ENCODE data around the gene KNCN.

Gene KNCN

GRCh38 chr1:46539972-46540371 is 11.5 kb downstream of the KNCN start:
- FAIRE-seq = no peak

GRCh38 chr1:46538147-46538546 is 13.3 kb downstream of the KNCN start:
- no peak for FAIRE-seq

- no peak for FAIRE-seq
These were observed 13.8 kb downstream of the KNCN start for GRCh38 chr1:46537651-46538050.

- no peak for FAIRE-seq
These were observed 14.9 kb downstream of the KNCN start for GRCh38 chr1:46536527-46536926.

GRCh38 chr1:46535063-46535462 is 16.4 kb downstream of the KNCN start:
- no peak for FAIRE-seq

GRCh38 chr1:46533179-46533864 is 18.1 kb downstream of the KNCN start:
- no peak for FAIRE-seq

- no peak for FAIRE-seq
These were observed 18.8 kb downstream of the KNCN start for GRCh38 chr1:46532498-46533178.

GRCh38 chr1:46532095-46532494 is 19.4 kb downstream of the KNCN start:
- FAIRE-seq = no peak

- no peak for FAIRE-seq
These were observed 20.5 kb downstream of the KNCN start for GRCh38 chr1:46530791-46531409.

- FAIRE-seq = no peak
These were observed 21.1 kb downstream of the KNCN start for GRCh38 chr1:46530311-46530710.

GRCh38 chr1:46529031-46529630 is 22.3 kb downstream of the KNCN start:
- no peak for FAIRE-seq

- no peak for FAIRE-seq
These were observed 23.0 kb downstream of the KNCN start for GRCh38 chr1:46528297-46528955.

GRCh38 chr1:46527474-46528296 is 23.8 kb downstream of the KNCN start:
- no peak for FAIRE-seq

GRCh38 chr1:46526691-46527291 is 24.7 kb downstream of the KNCN start:
- no peak for FAIRE-seq

GRCh38 chr1:46526013-46526690 is 25.3 kb downstream of the KNCN start:
- FAIRE-seq = no peak

GRCh38 chr1:46525253-46525983 is 26.0 kb downstream of the KNCN start:
- no peak for FAIRE-seq

GRCh38 chr1:46524843-46525242 is 26.6 kb downstream of the KNCN start:
- FAIRE-seq = no peak

- FAIRE-seq = no peak
These were observed 27.7 kb downstream of the KNCN start for GRCh38 chr1:46523496-46524353.

GRCh38 chr1:46522969-46523320 is 28.5 kb downstream of the KNCN start:
- no peak for FAIRE-seq
